MM.1S (cell line): ENCODE data around the gene NXN.
A peak's percentile ranks its signal among the peaks of the same experiment; 100 is the strongest.
"Not testable (repeated sequence)": the region's sequence is repeated elsewhere in the genome, so short reads cannot be mapped to it uniquely, and the experiment has no call there.

Experiments used
- DNase-seq: peaks from one replicate; pipeline ENCODE4 v3.0.0-alpha.2; 2015
- H2AFZ ChIP-seq: fragments of 300-600 bp; sonication (generic); 2 replicates; pipeline ENCODE4 v1.6.0; 2016; ENCODE audit warnings: antibody characterized with exemption, low read length
- H3F3A ChIP-seq: fragments of 300-600 bp; sonication (generic); 2 replicates; pipeline ENCODE4 v1.6.1; 2016; ENCODE audit warnings: mild to moderate bottlenecking, antibody characterized with exemption, low read length, moderate library complexity, mixed read lengths; ENCODE audit not compliant: insufficient read depth
- H3K27ac ChIP-seq: fragments of 300-600 bp; sonication (generic); 2 replicates; pipeline ENCODE4 v1.5.1; 2016; ENCODE audit warnings: mild to moderate bottlenecking, low read length
- H3K27me3 ChIP-seq: fragments of 300-600 bp; sonication (generic); replicated peaks from 2 replicates; pipeline ENCODE4 v1.6.0; 2016; ENCODE audit warnings: low read length; ENCODE audit not compliant: insufficient read depth
- H3K36me3 ChIP-seq: fragments of 300-600 bp; sonication (generic); replicated peaks from 2 replicates; pipeline ENCODE4 v1.6.1; 2016; ENCODE audit warnings: mild to moderate bottlenecking, low read length, mixed read lengths; ENCODE audit not compliant: insufficient read depth
- H3K4me1 ChIP-seq: fragments of 300-600 bp; sonication (generic); 2 replicates; pipeline ENCODE4 v1.6.1; 2016; ENCODE audit warnings: low read length, mixed read lengths
- H3K4me2 ChIP-seq: fragments of 300-600 bp; sonication (generic); 2 replicates; pipeline ENCODE4 v1.6.0; 2016; ENCODE audit warnings: low read depth, low read length
- H3K4me3 ChIP-seq: fragments of 300-600 bp; sonication (generic); 2 replicates; pipeline ENCODE4 v1.5.1; 2016; ENCODE audit warnings: low read length, mixed read lengths
- H3K79me2 ChIP-seq: fragments of 300-600 bp; sonication (generic); 2 replicates; pipeline ENCODE4 v1.6.1; 2016; ENCODE audit warnings: mixed run types, low read length, mixed read lengths
- H3K9ac ChIP-seq: fragments of 300-600 bp; sonication (generic); 2 replicates; pipeline ENCODE4 v1.6.1; 2016; ENCODE audit warnings: low read length, mixed read lengths
- H3K9me2 ChIP-seq: fragments of 300-600 bp; sonication (generic); replicated peaks from 2 replicates; pipeline ENCODE4 v1.6.1; 2016; ENCODE audit warnings: mild to moderate bottlenecking, low read length, mixed read lengths; ENCODE audit not compliant: insufficient read depth
- H3K9me3 ChIP-seq: fragments of 300-600 bp; sonication (generic); replicated peaks from 2 replicates; pipeline ENCODE4 v1.6.1; 2016; ENCODE audit warnings: mild to moderate bottlenecking, low read length, mixed read lengths; ENCODE audit not compliant: insufficient read depth
- H4K20me1 ChIP-seq: fragments of 300-600 bp; sonication (generic); 2 replicates; pipeline ENCODE4 v1.6.1; 2016; ENCODE audit warnings: mild to moderate bottlenecking, low read length, moderate library complexity, mixed read lengths; ENCODE audit not compliant: insufficient read depth
- EZH2 ChIP-seq: fragments of 300-600 bp; sonication (generic); optimal IDR thresholded peaks from 2 replicates; pipeline ENCODE3; 2017; ENCODE audit warnings: low read depth, mild to moderate bottlenecking, antibody characterized with exemption, low read length, mixed read lengths
- EZH2phosphoT487 ChIP-seq: fragments of 300-600 bp; sonication (generic); IDR thresholded peaks from 2 replicates; pipeline ENCODE4 v1.6.1; 2018; ENCODE audit warnings: antibody characterized with exemption, low read length
- TF ChIP-seq, protein P1 (sequence below): fragments of 300-600 bp; sonication (generic); IDR thresholded peaks from 2 replicates; pipeline ENCODE4 v1.5.1; 2016; ENCODE audit warnings: antibody characterized with exemption, low read length, mixed read lengths

NXN gene

DNA sequence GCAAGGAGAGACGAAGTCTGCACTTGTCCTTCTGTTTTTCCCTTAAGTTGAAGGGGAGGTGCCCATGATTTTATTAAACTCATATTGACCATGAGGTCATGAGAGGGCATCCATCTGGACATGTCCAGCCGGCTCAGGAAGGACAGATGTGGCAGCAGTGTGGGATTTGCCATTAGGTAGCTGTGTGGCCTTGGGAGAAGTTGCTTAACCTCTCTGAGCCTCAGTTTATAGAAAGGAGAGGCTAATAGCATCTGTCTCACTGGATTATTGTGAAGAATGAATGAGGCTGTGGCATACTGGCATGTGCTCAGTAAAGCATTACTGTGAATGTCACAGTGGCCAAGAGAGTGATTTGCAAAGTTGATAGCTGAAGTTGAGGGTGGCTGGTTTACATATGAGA, 18.5 kb upstream of the NXN start:
- Histone ChIP-seq H3K4me1 (peaks cover 14% of the 10 kb centered on the region), H3K9ac (peak overlapping the region; percentile 94; the same call in 1 of the 2 replicates), H3F3A (peaks cover 9% of the 10 kb centered on the region), H3K4me3 (peak overlapping the region; percentile 99), H3K27me3 (peaks cover 13% of the 10 kb centered on the region; the same call in 1 of the 2 replicates), H3K36me3 (peaks cover 11% of the 10 kb centered on the region; the same call in 1 of the 2 replicates), H3K79me2 (peaks cover 37% of the 10 kb centered on the region), H3K9me2 (no peaks in the 10 kb centered on the region), H3K4me2 (peak overlapping the region; percentile 95), H2AFZ (no peak overlapping the region), H3K27ac (no peak overlapping the region), H3K9me3 (no peaks in the 10 kb centered on the region), H4K20me1 (no peaks in the 10 kb centered on the region; the same call in 1 of the 2 replicates)
- no peak for TF ChIP-seq EZH2phosphoT487
- TF ChIP-seq, protein P1, sequence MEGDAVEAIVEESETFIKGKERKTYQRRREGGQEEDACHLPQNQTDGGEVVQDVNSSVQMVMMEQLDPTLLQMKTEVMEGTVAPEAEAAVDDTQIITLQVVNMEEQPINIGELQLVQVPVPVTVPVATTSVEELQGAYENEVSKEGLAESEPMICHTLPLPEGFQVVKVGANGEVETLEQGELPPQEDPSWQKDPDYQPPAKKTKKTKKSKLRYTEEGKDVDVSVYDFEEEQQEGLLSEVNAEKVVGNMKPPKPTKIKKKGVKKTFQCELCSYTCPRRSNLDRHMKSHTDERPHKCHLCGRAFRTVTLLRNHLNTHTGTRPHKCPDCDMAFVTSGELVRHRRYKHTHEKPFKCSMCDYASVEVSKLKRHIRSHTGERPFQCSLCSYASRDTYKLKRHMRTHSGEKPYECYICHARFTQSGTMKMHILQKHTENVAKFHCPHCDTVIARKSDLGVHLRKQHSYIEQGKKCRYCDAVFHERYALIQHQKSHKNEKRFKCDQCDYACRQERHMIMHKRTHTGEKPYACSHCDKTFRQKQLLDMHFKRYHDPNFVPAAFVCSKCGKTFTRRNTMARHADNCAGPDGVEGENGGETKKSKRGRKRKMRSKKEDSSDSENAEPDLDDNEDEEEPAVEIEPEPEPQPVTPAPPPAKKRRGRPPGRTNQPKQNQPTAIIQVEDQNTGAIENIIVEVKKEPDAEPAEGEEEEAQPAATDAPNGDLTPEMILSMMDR, result no peak
- DNase-seq, result no peak

DNA sequence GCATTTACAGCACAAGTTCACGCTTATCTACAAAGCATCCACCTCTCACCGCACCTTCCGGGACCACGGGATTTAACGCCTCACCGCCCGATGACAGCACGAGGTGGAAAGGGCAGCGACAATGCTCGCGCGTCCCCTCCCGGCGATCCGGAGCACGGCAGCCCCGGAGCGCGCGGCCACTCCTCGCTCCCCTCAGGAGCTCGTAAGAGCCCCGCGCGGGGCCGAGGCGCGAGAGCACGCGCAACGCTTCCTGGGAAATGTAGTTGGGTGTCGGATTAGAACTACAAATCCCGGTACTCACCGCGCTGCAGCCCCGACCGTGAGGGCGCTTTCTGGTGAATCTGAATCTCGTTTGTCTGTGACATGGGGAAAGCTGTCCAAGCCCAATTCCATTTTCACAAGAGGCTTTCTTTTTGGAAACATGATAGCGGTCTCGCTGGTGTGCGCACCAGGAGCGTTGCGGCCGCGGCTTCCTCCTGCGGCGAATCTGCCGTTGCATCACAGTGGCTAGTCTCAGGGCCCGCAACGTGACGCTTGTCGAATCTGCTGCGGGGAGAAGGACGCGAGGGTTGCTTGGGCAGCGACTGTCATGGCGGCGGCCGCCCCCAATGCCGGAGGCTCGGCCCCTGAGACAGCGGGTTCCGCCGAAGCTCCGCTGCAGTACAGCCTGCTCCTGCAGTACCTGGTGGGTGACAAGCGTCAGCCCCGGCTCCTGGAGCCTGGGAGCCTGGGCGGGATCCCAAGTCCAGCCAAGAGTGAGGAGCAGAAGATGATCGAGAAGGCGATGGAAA, 17.2 kb upstream of the NXN start, which contains the start of gene TIMM22:
TSS of gene TIMM22 (plus strand) at position 576 of the 791 bp plus-strand sequence. CDS start at position 590, 14 bp downstream.
- no peaks in the 10 kb centered on the region for H3K9me3 ChIP-seq
- H3K9ac ChIP-seq, result peak within 1 kb of the TSS; percentile 94
- H2AFZ ChIP-seq, result peak within 1 kb of the TSS; percentile 92
- TF ChIP-seq, protein P1, result peak; percentile 91
- TF ChIP-seq EZH2phosphoT487, result no peak
- no peaks in the 10 kb centered on the region; the same call in 1 of the 2 replicates for H4K20me1 ChIP-seq
- H3K36me3 ChIP-seq, result peaks cover 11% of the 10 kb centered on the region; the same call in 1 of the 2 replicates
- DNase-seq, result peak; percentile 98
- no peaks in the 10 kb centered on the region for H3K9me2 ChIP-seq
- peaks cover 36% of the 10 kb centered on the region for H3K79me2 ChIP-seq
- peaks cover 19% of the 10 kb centered on the region for H3K27me3 ChIP-seq
- H3K4me3 ChIP-seq, result peak within 1 kb of the TSS; percentile 99
- peaks cover 14% of the 10 kb centered on the region for H3K4me1 ChIP-seq
- H3K4me2 ChIP-seq, result peak within 1 kb of the TSS; percentile 95
- H3F3A ChIP-seq, result peaks cover 9% of the 10 kb centered on the region
- peak within 1 kb of the TSS; percentile 72; the same call in 1 of the 2 replicates for H3K27ac ChIP-seq

DNA sequence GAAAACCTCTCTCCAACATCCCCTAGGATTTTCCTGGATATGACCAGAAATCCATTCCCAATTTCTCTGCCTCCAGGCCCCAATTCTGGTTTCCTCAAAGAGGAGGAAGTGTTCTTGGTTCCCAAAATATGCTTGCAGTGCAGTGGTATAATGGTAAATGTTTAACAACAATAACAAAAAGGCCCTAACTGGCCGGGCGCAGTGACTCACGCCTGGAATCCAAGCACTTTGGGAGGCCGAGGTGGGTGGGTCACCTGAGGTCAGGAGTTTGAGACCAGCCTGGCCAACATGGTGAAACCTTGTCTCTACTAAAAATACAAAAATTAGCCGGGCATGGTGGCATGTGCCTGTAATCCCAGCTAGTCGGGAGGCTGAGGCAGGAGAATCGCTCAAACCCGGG, 15.7 kb upstream of the NXN start:
- not testable (repeated sequence) for H3K9ac ChIP-seq, H3K4me3 ChIP-seq, H3K9me2 ChIP-seq, H3K36me3 ChIP-seq, DNase-seq, H3K4me2 ChIP-seq, H3K27ac ChIP-seq, H3K9me3 ChIP-seq, H2AFZ ChIP-seq, H3F3A ChIP-seq, H4K20me1 ChIP-seq
- peaks cover 25% of the 10 kb centered on the region for H3K79me2 ChIP-seq
- H3K4me1 ChIP-seq, result peaks cover 14% of the 10 kb centered on the region
- H3K27me3 ChIP-seq, result peaks cover 31% of the 10 kb centered on the region

DNA sequence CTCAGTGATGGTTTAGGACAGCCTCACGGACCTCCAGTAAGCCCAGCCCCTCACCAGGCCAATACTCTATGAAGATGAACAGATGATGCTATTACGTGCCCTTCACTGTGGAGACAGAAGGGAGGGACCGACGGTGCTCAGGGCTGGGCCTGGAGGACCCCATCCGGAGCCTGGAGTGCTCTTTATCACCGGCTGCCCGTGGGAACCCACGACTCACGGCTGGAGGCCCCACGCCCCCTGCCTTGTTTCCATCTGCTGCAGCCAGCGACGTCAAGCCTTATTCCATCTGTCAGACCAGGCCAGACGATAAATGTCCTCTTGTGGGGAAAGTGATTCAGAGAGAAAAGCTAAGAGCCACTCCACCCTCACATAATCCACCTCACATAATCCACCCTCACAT, 13.4 kb upstream of the NXN start:
- H3K27me3 ChIP-seq, result peaks cover 51% of the 10 kb centered on the region
- H3F3A ChIP-seq, result no peaks in the 10 kb centered on the region
- no peak overlapping the region for H3K4me3 ChIP-seq
- H3K4me1 ChIP-seq, result peaks cover 3% of the 10 kb centered on the region
- DNase-seq, result no peak
- no peaks in the 10 kb centered on the region for H4K20me1 ChIP-seq
- H3K36me3 ChIP-seq, result no peaks in the 10 kb centered on the region
- no peak overlapping the region for H3K9ac ChIP-seq
- no peak overlapping the region for H2AFZ ChIP-seq
- H3K79me2 ChIP-seq, result peaks cover 10% of the 10 kb centered on the region
- no peaks in the 10 kb centered on the region for H3K9me2 ChIP-seq
- no peak overlapping the region for H3K4me2 ChIP-seq
- H3K27ac ChIP-seq, result no peak overlapping the region
- TF ChIP-seq EZH2, result no peak
- TF ChIP-seq, protein P1, result no peak
- TF ChIP-seq EZH2phosphoT487, result no peak
- H3K9me3 ChIP-seq, result no peaks in the 10 kb centered on the region
